Muscle of back (tissue), 11 donors: ENCODE results near the gene NUFIP2. TPM values are rescaled to one million over a fixed set of nuclear protein-coding genes. Genes with fewer than 3 reads are reported as not detected.
A peak's percentile ranks its signal among the peaks of the same experiment; 100 is the strongest.
"Not testable (repeated sequence)": the region's sequence is repeated elsewhere in the genome, so short reads cannot be mapped to it uniquely, and the experiment has no call there.

ENCODE experiments used
- DNase-seq, 3 donors: peaks; one replicate each; pipeline versions ENCODE4 v3.0.0 to v3.0.0-alpha.2; 2013
- polyA plus RNA-seq, 10 donors: library from polyadenylated mRNA; unstranded; fragments of 120-200 nt; gene quantifications; one replicate each; pipeline ENCODE4 v1.2.1, GENCODE V29; 2013; ENCODE audit not compliant: insufficient read length in 10 of 10

The NUFIP2 gene
- polyA plus RNA-seq, 10 donors: 24.4 to 39.2 (median 29.6) TPM

GRCh38 chr17:29289852-29290251, 4.1 kb downstream of the NUFIP2 start:
- DNase-seq: no peak

- DNase-seq: no peak
Observed at GRCh38 chr17:29283961-29284360, 10.0 kb downstream of the NUFIP2 start.

GRCh38 chr17:29283496-29283895, 10.5 kb downstream of the NUFIP2 start:
- DNase-seq: no peak

- DNase-seq: no peak
Observed at GRCh38 chr17:29279397-29280070, 14.4 kb downstream of the NUFIP2 start.

- no peak for DNase-seq
Observed at GRCh38 chr17:29278692-29279091, 15.3 kb downstream of the NUFIP2 start.

GRCh38 chr17:29273924-29274323, 20.0 kb downstream of the NUFIP2 start:
- no peak for DNase-seq

- not testable (repeated sequence) for DNase-seq
Observed at GRCh38 chr17:29271980-29272379, 22.0 kb downstream of the NUFIP2 start.

- no peak for DNase-seq
Observed at GRCh38 chr17:29263916-29264315, 30.0 kb downstream of the NUFIP2 start.

- DNase-seq: no peak
Observed at GRCh38 chr17:29257756-29258155, 36.2 kb downstream of the NUFIP2 start.

GRCh38 chr17:29256735-29257466, 37.0 kb downstream of the NUFIP2 start:
- no peak for DNase-seq

GRCh38 chr17:29255926-29256522, 37.9 kb downstream of the NUFIP2 start:
- DNase-seq: no peak

GRCh38 chr17:29253037-29253436, 40.9 kb downstream of the NUFIP2 start:
- no peak for DNase-seq

GRCh38 chr17:29252101-29252791, 41.7 kb downstream of the NUFIP2 start:
- peak in 1 of 3 donors; percentile 26 for DNase-seq

- no peak for DNase-seq
Observed at GRCh38 chr17:29251184-29251583, 42.8 kb downstream of the NUFIP2 start.

- DNase-seq: peak in 1 of 3 donors; percentile 79
Observed at GRCh38 chr17:29250666-29251065, 43.3 kb downstream of the NUFIP2 start.

GRCh38 chr17:29248845-29249244, 45.1 kb downstream of the NUFIP2 start:
- DNase-seq: no peak

- no peak for DNase-seq
Observed at GRCh38 chr17:29247219-29247618, 46.7 kb downstream of the NUFIP2 start.

- DNase-seq: no peak
Observed at GRCh38 chr17:29246628-29247027, 47.3 kb downstream of the NUFIP2 start, which contains the start of gene CRYBA1. CRYBA1 (plus strand) TSS chr17:29246859; CDS start chr17:29246864, 5 bp downstream.

- DNase-seq: no peak
Observed at GRCh38 chr17:29245401-29245800, 48.5 kb downstream of the NUFIP2 start.

GRCh38 chr17:29243792-29244191, 50.2 kb downstream of the NUFIP2 start:
- no peak for DNase-seq

GRCh38 chr17:29242790-29243189, 51.2 kb downstream of the NUFIP2 start:
- DNase-seq: no peak

- DNase-seq: no peak
Observed at GRCh38 chr17:29242051-29242450, 51.9 kb downstream of the NUFIP2 start.
